NB4 (cell line): ENCODE measurements around the gene HHATL.
"Not testable (repeated sequence)": the region's sequence is repeated elsewhere in the genome, so short reads cannot be mapped to it uniquely, and the experiment has no call there.

ENCODE experiments used
- POLR2A ChIP-seq: IDR thresholded peaks from 2 replicates; pipeline ENCODE4 v1.6.1; 2011; ENCODE audit warnings: mild to moderate bottlenecking; ENCODE audit not compliant: insufficient read length; ENCODE audit errors: extremely low read depth
- TF ChIP-seq, protein P1 (sequence below): IDR thresholded peaks from one replicate; pipeline ENCODE4 v1.5.1; 2012; ENCODE audit warnings: low read depth, low read length
- TF ChIP-seq, protein P2 (sequence below): IDR thresholded peaks from 2 replicates; pipeline ENCODE4 v1.6.1; 2011; ENCODE audit warnings: low read depth, low read length

DNA sequence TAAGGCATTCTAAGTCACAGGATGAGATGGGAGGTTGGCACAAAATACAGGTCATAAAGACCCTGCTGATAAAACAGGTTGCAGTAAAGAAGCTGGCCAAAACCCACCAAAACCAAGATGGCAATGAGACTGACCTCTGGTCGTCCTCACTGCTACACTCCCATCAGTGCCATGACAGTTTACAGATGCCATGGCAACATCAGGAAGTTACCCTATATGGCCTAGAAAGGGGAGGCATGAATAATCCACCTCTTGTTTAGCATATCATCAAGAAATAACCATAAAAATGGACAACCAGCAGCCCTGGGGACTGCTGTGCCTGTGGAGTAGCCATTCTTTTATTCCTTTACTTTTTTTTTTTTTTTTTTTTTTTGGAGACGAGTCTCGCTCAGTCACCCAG is 19.8 kb upstream of the HHATL start:
- TF ChIP-seq, protein P1, sequence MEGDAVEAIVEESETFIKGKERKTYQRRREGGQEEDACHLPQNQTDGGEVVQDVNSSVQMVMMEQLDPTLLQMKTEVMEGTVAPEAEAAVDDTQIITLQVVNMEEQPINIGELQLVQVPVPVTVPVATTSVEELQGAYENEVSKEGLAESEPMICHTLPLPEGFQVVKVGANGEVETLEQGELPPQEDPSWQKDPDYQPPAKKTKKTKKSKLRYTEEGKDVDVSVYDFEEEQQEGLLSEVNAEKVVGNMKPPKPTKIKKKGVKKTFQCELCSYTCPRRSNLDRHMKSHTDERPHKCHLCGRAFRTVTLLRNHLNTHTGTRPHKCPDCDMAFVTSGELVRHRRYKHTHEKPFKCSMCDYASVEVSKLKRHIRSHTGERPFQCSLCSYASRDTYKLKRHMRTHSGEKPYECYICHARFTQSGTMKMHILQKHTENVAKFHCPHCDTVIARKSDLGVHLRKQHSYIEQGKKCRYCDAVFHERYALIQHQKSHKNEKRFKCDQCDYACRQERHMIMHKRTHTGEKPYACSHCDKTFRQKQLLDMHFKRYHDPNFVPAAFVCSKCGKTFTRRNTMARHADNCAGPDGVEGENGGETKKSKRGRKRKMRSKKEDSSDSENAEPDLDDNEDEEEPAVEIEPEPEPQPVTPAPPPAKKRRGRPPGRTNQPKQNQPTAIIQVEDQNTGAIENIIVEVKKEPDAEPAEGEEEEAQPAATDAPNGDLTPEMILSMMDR: not testable (repeated sequence)
- TF ChIP-seq POLR2A: not testable (repeated sequence)
- TF ChIP-seq, protein P2, sequence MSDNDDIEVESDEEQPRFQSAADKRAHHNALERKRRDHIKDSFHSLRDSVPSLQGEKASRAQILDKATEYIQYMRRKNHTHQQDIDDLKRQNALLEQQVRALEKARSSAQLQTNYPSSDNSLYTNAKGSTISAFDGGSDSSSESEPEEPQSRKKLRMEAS: not testable (repeated sequence)
